Stimulated activated naive B cell treated with anti-CD40 and anti-IgM and Interleukin-4, amounts not matched to agents 10 μg/mL and 1 μg/mL and 100 μg/mL, for 72 hours (primary cell): ENCODE data around the gene XPO4.
A peak's percentile ranks its signal among the peaks of the same experiment; 100 is the strongest.
"Not testable (repeated sequence)": the region's sequence is repeated elsewhere in the genome, so short reads cannot be mapped to it uniquely, and the experiment has no call there.

Experiments
- ATAC-seq, 2 donors: fragments of 150-1000 bp; cut with Tn5 transposase; replicated peaks; 2 replicates each; pipeline ENCODE4 v1.10.0; 2021; ENCODE audit warnings: moderate library complexity in 1 of 2
- DNase-seq: peaks from one replicate; pipeline ENCODE4 v3.0.0; 2021
- H3K27ac Mint-ChIP-seq: one replicate; pipeline ENCODE4 v1.8.0; 2022; ENCODE audit warnings: mild to moderate bottlenecking, mixed read lengths
- H3K27me3 Mint-ChIP-seq, 2 donors: one replicate each; pipeline ENCODE4 v1.8.0; 2022; ENCODE audit warnings: mixed read lengths in 2 of 2
- H3K36me3 Mint-ChIP-seq, 2 donors: one replicate each; pipeline ENCODE4 v1.8.0; 2022; ENCODE audit warnings: mixed read lengths in 2 of 2, mild to moderate bottlenecking in 1 of 2
- H3K4me1 Mint-ChIP-seq, 2 donors: one replicate each; pipeline ENCODE4 v1.8.0; 2022; ENCODE audit warnings: mixed read lengths in 2 of 2, mild to moderate bottlenecking in 1 of 2
- H3K4me3 Mint-ChIP-seq, 2 donors: one replicate each; pipeline ENCODE4 v1.8.0; 2022; ENCODE audit warnings: mild to moderate bottlenecking in 2 of 2, mixed read lengths in 2 of 2, moderate library complexity in 1 of 2
- H3K9me3 Mint-ChIP-seq, 2 donors: one replicate each; pipeline ENCODE4 v1.8.0; 2022; ENCODE audit warnings: mixed read lengths in 2 of 2, mild to moderate bottlenecking in 1 of 2

Gene XPO4

DNA sequence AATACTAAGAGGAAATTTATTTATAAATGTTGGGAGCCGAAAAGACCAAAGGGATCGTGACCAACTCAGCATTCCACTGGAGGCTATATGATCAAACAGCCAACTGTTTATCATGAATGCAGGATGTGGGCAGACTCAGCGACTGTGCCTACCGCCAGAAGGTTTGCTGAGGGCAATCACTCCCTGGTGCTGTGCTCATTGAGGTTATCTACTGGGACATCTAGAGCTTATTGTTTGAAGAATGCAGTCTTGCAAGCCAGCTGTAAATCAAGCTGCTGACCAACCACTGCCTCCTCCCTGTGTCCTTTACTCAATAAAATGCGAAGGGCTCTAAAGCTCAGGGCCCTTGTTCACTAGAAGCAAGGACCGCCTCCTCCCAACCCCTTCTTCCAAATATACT is 8.5 kb upstream of the XPO4 start:
- peaks cover 0 to 5% of the 10 kb centered on the region in 2 donors for H3K9me3 Mint-ChIP-seq
- no peaks in the 10 kb centered on the region for H3K4me1 Mint-ChIP-seq
- no peak for DNase-seq
- H3K27me3 Mint-ChIP-seq, result peaks cover 15 to 17% of the 10 kb centered on the region in 2 donors
- no peaks in the 10 kb centered on the region for H3K36me3 Mint-ChIP-seq
- H3K27ac Mint-ChIP-seq, result no peak overlapping the region
- no peak overlapping the region for H3K4me3 Mint-ChIP-seq
- ATAC-seq, result no peak

DNA sequence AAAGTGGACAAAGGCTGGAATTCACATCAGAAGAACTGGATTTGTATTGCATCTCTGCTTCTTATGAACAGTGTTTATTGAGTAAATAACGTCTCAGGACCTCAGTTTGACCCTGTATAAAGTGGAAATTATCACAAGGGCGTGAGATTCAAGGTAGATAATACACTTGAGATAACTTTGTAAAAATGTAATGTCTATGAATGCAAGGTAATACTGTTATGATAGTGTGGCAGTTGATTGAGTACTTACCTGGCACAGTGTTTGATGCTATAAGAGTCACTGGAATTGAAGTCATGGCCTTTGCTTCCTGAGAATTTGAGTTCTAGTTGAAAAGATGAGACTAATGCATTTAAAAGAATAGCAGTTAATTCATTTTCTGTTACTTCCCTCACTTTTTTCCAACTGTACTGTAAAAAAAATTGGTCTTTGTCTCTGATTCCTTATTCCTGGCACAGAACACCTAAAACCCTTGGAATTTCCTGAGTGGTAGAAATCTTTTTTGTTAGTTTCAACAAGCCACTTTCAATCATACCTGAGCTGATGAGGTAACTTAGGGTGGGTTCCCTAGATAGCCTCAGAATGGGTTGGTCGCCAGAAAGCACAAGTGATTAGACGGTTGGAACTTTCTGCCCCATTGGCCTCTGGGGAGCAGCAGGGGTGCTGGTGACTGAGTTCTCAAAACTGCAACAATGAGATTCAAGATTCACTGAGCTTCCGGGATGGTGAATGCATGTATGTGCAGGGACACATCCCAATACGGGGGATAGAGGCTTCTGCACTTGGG is 6.4 kb upstream of the XPO4 start:
- peaks cover 0 to 5% of the 10 kb centered on the region in 2 donors for H3K9me3 Mint-ChIP-seq
- DNase-seq (no peak), ATAC-seq (no peak)
- H3K36me3 Mint-ChIP-seq, result no peaks in the 10 kb centered on the region
- no peak overlapping the region for H3K4me3 Mint-ChIP-seq
- H3K4me1 Mint-ChIP-seq, result no peaks in the 10 kb centered on the region
- peaks cover 15 to 24% of the 10 kb centered on the region in 2 donors for H3K27me3 Mint-ChIP-seq
- H3K27ac Mint-ChIP-seq, result no peak overlapping the region

DNA sequence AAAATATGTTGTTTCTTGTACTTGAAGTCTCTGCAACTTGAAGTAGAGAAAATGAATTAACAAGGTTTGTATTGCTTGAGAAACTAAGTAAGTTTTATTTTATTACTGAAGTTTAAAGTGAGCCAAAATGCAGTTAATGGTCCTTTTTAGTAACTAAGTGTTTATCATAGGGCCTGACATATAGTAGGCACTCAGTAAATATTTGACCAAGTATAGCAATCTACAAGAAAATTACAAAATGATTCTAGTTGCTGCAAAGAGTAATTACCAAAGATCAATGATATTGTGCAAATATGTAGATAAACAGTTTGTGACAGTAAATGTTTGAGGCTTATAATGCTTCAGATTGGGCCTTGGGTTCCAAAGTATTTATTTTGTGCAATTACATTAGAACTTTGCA is 2.4 kb upstream of the XPO4 start:
- DNase-seq, result no peak
- peaks cover 6 to 18% of the 10 kb centered on the region in 2 donors for H3K4me1 Mint-ChIP-seq
- H3K4me3 Mint-ChIP-seq, result no peak overlapping the region
- ATAC-seq, result no peak
- no peaks in the 10 kb centered on the region for H3K9me3 Mint-ChIP-seq
- peaks cover 10 to 16% of the 10 kb centered on the region in 2 donors for H3K27me3 Mint-ChIP-seq
- no peak overlapping the region for H3K27ac Mint-ChIP-seq
- H3K36me3 Mint-ChIP-seq, result peaks cover 1 to 5% of the 10 kb centered on the region in 2 donors

DNA sequence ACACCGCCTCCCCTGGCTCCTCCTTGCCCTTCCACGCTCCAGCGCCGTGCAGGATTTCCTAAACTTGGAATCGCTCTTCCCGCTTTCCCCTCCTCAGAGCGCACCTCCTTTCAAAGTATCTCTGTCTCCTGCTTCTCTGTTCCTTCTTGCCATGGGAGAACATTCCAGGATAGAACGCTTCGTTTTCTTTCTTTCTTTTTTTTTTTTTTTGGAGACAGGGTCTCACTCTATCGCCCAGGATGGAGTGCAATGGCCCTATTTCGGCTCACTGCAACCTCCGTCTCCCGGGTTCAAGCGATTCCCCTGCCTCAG is 574 bp upstream of the XPO4 start:
- H3K36me3 Mint-ChIP-seq, result peaks cover 3 to 8% of the 10 kb centered on the region in 2 donors
- peaks cover 0 to 16% of the 10 kb centered on the region in 2 donors for H3K27me3 Mint-ChIP-seq
- peak overlapping the region; percentile 99 for H3K27ac Mint-ChIP-seq
- H3K4me1 Mint-ChIP-seq, result peaks cover 8 to 21% of the 10 kb centered on the region in 2 donors
- DNase-seq, result no peak
- peak overlapping the region; percentile 89 to 100 for H3K4me3 Mint-ChIP-seq
- no peak for ATAC-seq
- H3K9me3 Mint-ChIP-seq, result no peaks in the 10 kb centered on the region

DNA sequence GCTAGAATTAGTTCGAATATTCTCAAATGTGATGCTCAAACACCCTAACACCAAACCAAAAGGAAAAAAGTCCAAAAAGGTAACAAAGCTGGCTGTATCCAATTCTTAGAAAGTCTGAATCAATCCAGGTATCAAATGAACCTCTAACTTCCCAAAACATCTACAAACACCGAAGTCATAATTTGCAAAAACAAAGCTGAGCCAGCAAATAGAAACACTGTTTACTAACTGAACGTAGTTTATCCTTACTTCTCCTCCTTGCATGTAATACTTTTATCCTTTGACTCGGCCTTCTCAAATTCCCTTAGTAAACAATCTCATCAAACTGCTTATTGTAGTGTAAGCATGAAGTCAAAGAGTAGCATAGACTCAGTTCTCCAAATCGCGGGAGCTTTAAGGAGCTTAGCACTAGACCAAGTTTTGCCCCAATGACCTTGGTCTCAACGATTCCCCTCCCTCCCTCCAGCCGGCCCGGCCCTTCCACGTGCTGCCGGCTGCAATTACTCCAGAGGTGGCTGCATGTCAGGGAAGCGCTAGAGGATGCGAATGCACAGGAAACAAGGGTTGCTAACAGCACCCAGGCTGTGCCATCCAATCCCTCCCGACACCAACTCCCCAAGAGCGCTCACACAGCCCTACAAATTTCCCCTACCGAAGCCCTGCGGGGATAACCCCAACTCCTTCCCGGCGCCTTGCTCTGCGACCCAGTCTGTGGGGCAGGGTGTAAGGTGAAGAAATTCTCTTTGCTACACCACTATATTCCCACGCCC is 693 bp downstream of the XPO4 start:
- peak overlapping the region; percentile 89 to 93 for H3K4me3 Mint-ChIP-seq
- peaks cover 10 to 26% of the 10 kb centered on the region in 2 donors for H3K4me1 Mint-ChIP-seq
- H3K27me3 Mint-ChIP-seq, result peaks cover 0 to 7% of the 10 kb centered on the region in 2 donors
- peak overlapping the region; percentile 97 for H3K27ac Mint-ChIP-seq
- DNase-seq, result no peak
- H3K36me3 Mint-ChIP-seq, result peaks cover 3 to 8% of the 10 kb centered on the region in 2 donors
- ATAC-seq, result peak; percentile 39 to 49
- H3K9me3 Mint-ChIP-seq, result no peaks in the 10 kb centered on the region

DNA sequence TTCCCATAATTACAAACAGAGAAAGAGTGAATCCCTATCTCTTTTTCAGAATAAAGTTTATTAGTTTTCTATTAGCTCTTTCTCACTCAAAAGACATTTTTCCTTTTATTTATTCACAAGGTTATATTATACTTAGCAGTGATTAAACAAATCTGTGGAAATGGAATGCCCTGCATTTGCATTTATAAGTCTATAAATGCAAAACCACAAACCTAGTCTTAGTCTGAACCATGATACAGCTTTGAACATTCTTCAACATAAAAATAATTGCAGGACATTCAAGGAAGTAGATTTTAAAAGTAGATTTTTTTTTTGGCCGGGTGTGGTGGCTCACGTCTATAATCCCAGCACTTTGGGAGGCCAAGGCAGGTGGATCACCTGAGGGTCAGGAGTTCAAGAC is 8.3 kb downstream of the XPO4 start:
- Mint-ChIP-seq H3K27me3 (no peaks in the 10 kb centered on the region), H3K9me3 (peaks cover 0 to 4% of the 10 kb centered on the region in 2 donors), H3K27ac (no peak overlapping the region), H3K4me3 (no peak overlapping the region), H3K4me1 (peaks cover 16 to 36% of the 10 kb centered on the region in 2 donors), H3K36me3 (peaks cover 11 to 18% of the 10 kb centered on the region in 2 donors)
- ATAC-seq (no peak), DNase-seq (no peak)

DNA sequence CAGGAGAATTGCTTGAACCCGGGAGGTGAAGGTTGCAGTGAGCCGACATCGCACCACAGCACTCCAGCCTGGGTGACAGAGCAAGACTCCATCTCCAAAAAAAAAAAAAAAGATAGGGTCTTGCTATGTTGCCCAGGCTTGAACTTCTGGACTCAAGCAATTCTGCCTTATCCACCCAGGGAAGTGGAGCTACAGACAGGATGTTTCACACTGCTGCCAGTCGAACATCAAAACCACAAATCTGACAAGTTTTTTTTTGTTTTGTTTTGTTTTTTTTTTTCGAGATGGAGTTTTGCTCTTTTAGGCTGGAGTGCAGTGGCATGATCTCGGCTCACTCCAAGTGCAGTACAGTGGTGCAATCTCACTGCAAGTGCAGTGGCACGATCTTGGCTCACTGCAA is 10.8 kb downstream of the XPO4 start:
- Mint-ChIP-seq H3K4me1 (peaks cover 14 to 36% of the 10 kb centered on the region in 2 donors), H3K9me3 (peaks cover 0 to 4% of the 10 kb centered on the region in 2 donors), H3K27me3 (no peaks in the 10 kb centered on the region), H3K4me3 (no peak overlapping the region), H3K36me3 (peaks cover 13 to 24% of the 10 kb centered on the region in 2 donors), H3K27ac (no peak overlapping the region)
- DNase-seq (no peak), ATAC-seq (no peak)

DNA sequence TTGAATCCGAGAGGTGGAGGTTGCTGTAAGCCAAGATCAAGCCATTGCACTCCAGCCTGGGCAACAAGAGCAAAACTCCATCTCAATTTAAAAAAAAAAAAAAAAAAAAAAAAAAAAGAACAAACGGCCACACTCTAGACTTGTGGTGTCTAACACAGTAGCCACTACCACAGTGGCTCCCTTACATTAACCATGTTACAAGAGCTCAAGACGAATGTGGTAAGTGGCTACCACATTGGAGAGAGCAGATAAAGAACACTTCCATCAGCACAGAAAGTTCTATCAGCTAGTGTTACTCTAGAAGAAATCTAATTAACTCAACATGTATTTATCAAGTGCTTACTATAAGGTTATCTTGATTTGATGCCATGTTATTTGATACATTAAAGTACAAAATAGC is 11.5 kb downstream of the XPO4 start:
- ATAC-seq (no peak), DNase-seq (no peak)
- H3K27me3 Mint-ChIP-seq, result no peaks in the 10 kb centered on the region
- peaks cover 13 to 24% of the 10 kb centered on the region in 2 donors for H3K36me3 Mint-ChIP-seq
- H3K4me1 Mint-ChIP-seq, result peaks cover 14 to 36% of the 10 kb centered on the region in 2 donors
- peaks cover 0 to 4% of the 10 kb centered on the region in 2 donors for H3K9me3 Mint-ChIP-seq
- no peak overlapping the region for H3K4me3 Mint-ChIP-seq
- H3K27ac Mint-ChIP-seq, result no peak overlapping the region

DNA sequence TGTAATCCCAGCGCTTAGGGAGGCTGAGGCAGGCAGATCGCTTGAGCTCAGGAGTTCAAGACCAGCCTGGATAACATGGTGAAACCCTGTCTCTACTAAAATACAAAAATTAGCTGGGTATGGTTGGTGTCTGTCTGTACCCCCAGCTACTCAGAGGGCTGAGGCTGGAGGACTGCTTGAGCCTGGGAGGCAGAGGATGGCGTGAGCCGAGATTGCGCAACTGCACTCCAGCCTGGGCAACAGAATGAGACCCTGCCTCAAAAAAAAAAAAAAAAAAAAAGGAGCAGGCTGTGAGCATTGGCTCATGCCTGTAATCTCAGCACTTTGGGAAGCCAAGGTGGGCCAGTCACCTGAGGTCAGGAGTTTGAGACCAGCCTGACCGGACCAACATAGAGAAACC is 12.0 kb downstream of the XPO4 start:
- H3K9me3 Mint-ChIP-seq, DNase-seq, H3K27ac Mint-ChIP-seq, ATAC-seq, H3K27me3 Mint-ChIP-seq, H3K4me3 Mint-ChIP-seq: not testable (repeated sequence)
- Mint-ChIP-seq H3K36me3 (peaks cover 16 to 24% of the 10 kb centered on the region in 2 donors), H3K4me1 (peaks cover 18 to 41% of the 10 kb centered on the region in 2 donors)

DNA sequence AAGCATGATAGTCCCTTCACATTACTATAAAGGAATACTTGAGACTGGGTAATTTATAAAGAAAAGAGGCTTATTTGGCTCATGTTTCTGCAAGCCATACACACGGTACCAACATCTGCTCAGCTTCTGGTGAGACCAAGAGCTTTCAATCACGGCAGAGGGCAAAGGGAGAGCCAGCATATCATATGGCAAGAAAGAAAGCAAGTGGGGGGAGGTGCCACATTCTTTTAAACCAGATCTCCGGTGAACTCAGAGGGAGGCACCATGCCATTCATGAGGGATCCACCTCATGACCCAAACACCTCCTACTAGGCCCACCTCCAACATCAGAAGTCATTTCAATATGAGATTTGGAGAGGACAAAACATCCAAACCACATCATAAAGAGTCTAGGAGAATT is 20.3 kb downstream of the XPO4 start:
- H3K9me3 Mint-ChIP-seq, result peaks cover 1% of the 10 kb centered on the region in 2 donors
- DNase-seq, result no peak
- no peaks in the 10 kb centered on the region for H3K27me3 Mint-ChIP-seq
- ATAC-seq, result no peak
- H3K4me3 Mint-ChIP-seq, result no peak overlapping the region
- H3K4me1 Mint-ChIP-seq, result peaks cover 29 to 55% of the 10 kb centered on the region in 2 donors
- peaks cover 11 to 32% of the 10 kb centered on the region in 2 donors for H3K36me3 Mint-ChIP-seq
- no peak overlapping the region for H3K27ac Mint-ChIP-seq

DNA sequence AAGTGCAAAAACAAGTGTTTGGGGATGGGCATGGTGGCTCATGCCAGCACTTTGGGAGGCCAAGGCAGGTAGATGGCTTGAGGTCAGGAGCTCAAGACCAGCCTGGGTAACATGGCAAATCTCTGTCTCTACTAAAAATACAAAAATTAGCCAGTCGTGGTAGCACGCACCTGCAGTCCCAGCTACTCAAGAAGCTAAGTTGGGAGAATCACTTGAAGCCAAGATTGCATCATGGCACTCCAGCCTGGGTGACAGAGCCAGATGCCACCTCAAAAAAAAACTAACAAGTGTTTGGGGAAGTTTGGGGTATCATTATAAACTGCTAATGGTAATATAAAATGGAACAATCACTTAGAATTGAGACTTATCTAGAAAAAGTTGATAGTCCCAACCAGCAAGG is 24.6 kb downstream of the XPO4 start:
- peak; percentile 21 to 25 for ATAC-seq
- H3K4me1 Mint-ChIP-seq, result peaks cover 34 to 59% of the 10 kb centered on the region in 2 donors
- no peak overlapping the region for H3K27ac Mint-ChIP-seq
- DNase-seq, result no peak
- H3K9me3 Mint-ChIP-seq, result peaks cover 5 to 6% of the 10 kb centered on the region in 2 donors
- H3K36me3 Mint-ChIP-seq, result peaks cover 19 to 38% of the 10 kb centered on the region in 2 donors
- no peaks in the 10 kb centered on the region for H3K27me3 Mint-ChIP-seq
- no peak overlapping the region for H3K4me3 Mint-ChIP-seq

DNA sequence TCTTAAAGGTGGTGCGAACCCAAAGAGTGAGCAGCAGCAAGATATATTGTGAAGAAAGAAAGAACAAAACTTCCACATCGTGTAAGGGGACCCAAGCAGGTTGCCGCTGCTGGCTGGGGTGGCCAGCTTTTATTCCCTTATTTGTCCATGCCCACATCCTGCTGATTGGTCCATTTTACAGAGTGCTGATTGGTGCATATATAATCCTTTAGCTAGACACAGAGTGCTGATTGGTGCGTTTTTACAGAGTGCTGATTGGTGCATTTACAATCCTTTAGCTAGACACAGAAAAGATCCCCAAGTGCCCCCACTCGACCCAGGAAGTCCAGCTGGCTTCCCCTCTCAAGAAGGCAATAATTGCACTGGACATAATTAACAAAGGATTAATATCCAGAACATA is 25.7 kb downstream of the XPO4 start:
- H3K36me3 Mint-ChIP-seq, result peaks cover 22 to 36% of the 10 kb centered on the region in 2 donors
- H3K27me3 Mint-ChIP-seq, H3K9me3 Mint-ChIP-seq, ATAC-seq, H3K27ac Mint-ChIP-seq, H3K4me3 Mint-ChIP-seq, DNase-seq: not testable (repeated sequence)
- H3K4me1 Mint-ChIP-seq, result peaks cover 34 to 61% of the 10 kb centered on the region in 2 donors

DNA sequence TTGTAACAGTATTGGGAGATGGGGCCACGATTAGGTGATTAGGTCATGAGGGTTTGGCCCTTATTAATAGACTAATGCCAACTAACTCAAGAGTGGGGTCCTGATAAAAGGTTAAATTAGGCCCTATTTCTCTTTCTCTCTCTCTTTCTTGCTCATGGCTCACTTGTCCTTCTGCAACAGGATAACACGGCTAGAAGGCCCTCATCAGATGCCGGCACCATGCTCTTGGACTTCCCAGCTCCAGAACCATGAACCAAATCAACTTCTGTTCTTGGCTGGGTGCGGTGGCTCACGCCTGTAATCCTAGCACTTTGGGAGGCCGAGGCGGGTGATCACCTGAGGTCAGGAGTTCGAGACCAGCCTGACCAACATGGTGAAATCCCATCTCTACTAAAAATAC is 28.1 kb downstream of the XPO4 start:
- H3K4me1 Mint-ChIP-seq, result peaks cover 29 to 59% of the 10 kb centered on the region in 2 donors
- not testable (repeated sequence) for DNase-seq, H3K9me3 Mint-ChIP-seq, ATAC-seq, H3K27ac Mint-ChIP-seq, H3K27me3 Mint-ChIP-seq, H3K4me3 Mint-ChIP-seq
- peaks cover 18 to 27% of the 10 kb centered on the region in 2 donors for H3K36me3 Mint-ChIP-seq

DNA sequence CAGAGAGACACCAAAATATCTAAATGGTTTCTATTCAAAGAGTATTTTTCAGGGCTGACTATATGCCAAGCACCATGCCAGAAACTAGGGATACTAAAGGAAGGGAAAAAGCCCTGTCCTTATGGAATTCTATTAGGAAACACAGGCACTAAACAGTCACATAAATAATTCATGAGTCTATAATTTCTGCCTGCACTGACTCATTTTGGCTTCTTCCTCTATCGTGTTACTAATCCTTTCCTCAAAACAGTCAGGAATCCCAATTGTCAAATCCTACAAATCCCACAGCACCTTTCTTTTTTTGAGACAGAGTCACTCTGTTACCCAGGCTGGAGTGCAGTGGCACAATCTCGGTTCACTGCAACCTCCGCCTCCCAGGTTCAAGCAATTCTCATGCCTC is 29.2 kb downstream of the XPO4 start:
- DNase-seq (no peak), ATAC-seq (no peak)
- peaks cover 5 to 6% of the 10 kb centered on the region in 2 donors for H3K9me3 Mint-ChIP-seq
- H3K36me3 Mint-ChIP-seq, result peaks cover 16 to 22% of the 10 kb centered on the region in 2 donors
- no peaks in the 10 kb centered on the region for H3K27me3 Mint-ChIP-seq
- no peak overlapping the region for H3K4me3 Mint-ChIP-seq
- H3K4me1 Mint-ChIP-seq, result peaks cover 24 to 49% of the 10 kb centered on the region in 2 donors
- H3K27ac Mint-ChIP-seq, result no peak overlapping the region

DNA sequence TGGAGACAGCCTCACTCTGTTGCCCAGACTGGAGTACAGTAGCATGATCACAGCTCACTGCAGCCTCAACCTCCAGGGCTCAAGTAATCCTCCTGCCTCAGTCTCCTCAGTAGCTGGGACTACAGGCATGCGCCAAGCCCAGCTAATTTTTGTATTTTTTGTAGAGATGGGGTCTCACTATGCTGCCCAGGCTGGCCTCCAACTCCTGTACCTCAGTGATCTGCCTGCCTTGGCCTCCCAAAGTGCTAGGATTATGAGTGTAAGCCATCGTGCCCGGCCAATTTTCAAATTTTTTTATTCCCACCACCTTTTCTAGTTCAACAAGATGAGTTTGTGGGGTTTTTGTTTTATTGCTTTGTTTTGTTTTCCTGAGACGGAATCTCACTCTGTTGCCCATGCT is 31.7 kb downstream of the XPO4 start:
- H3K9me3 Mint-ChIP-seq, result no peaks in the 10 kb centered on the region
- H3K4me1 Mint-ChIP-seq, result peaks cover 14 to 38% of the 10 kb centered on the region in 2 donors
- no peaks in the 10 kb centered on the region for H3K27me3 Mint-ChIP-seq
- no peak overlapping the region for H3K27ac Mint-ChIP-seq
- no peak for ATAC-seq
- no peak overlapping the region for H3K4me3 Mint-ChIP-seq
- DNase-seq, result no peak
- H3K36me3 Mint-ChIP-seq, result peaks cover 7 to 14% of the 10 kb centered on the region in 2 donors
